Neural cell (in vitro differentiated cells): ENCODE data around the gene SPX. TPM values are rescaled to one million over a fixed set of nuclear protein-coding genes. Genes with fewer than 3 reads are reported as not detected.

ENCODE experiments used
- H2AFZ ChIP-seq: fragments of 200-600, 300-800 bp; sonication (generic), shearing (Covaris generic); 2 replicates; pipeline ENCODE4 v1.6.0; 2014; ENCODE audit warnings: low read depth, mild to moderate bottlenecking, antibody characterized with exemption, low read length, moderate library complexity
- H3F3A ChIP-seq: fragments of 200-600 bp; shearing (Covaris generic); 2 replicates; pipeline ENCODE4 v1.6.1; 2016; ENCODE audit warnings: mild to moderate bottlenecking, moderate library complexity, mixed read lengths, antibody characterized with exemption, low read length; ENCODE audit not compliant: insufficient read depth, poor library complexity, severe bottlenecking
- H3K27ac ChIP-seq: fragments of 200-600, 300-800 bp; sonication (generic), shearing (Covaris generic); 2 replicates; pipeline ENCODE4 v1.5.1; 2014; ENCODE audit warnings: mild to moderate bottlenecking, low read length, moderate library complexity
- H3K27me3 ChIP-seq: fragments of 300-800, 200-600 bp; sonication (generic), shearing (Covaris generic); 2 replicates; pipeline ENCODE4 v1.6.0; 2014; ENCODE audit warnings: mild to moderate bottlenecking, low read depth, low read length, moderate library complexity; ENCODE audit not compliant: insufficient read depth
- H3K36me3 ChIP-seq: fragments of 300-800, 200-600 bp; sonication (generic), shearing (Covaris generic); 2 replicates; pipeline ENCODE4 v1.5.1; 2014; ENCODE audit warnings: mild to moderate bottlenecking, antibody characterized with exemption, low read length, moderate library complexity; ENCODE audit not compliant: insufficient read depth
- H3K4me2 ChIP-seq: fragments of 300-800, 200-600 bp; sonication (generic), shearing (Covaris generic); 2 replicates; pipeline ENCODE4 v1.6.0; 2014; ENCODE audit warnings: mild to moderate bottlenecking, low read length
- H3K4me3 ChIP-seq: fragments of 300-800, 200-600 bp; sonication (generic), shearing (Covaris generic); 2 replicates; pipeline ENCODE4 v1.5.1; 2014; ENCODE audit warnings: mild to moderate bottlenecking, low read length, moderate library complexity
- H3K79me2 ChIP-seq: fragments of 200-600 bp; shearing (Covaris generic); replicated peaks from 2 replicates; pipeline ENCODE4 v1.6.0; 2014; ENCODE audit warnings: mild to moderate bottlenecking, low read length, moderate library complexity; ENCODE audit not compliant: insufficient read depth
- H3K9ac ChIP-seq: fragments of 300-800, 200-600 bp; sonication (generic), shearing (Covaris generic); 2 replicates; pipeline ENCODE4 v1.6.1; 2016; ENCODE audit warnings: mild to moderate bottlenecking, low read length, mixed read lengths
- H3K9me2 ChIP-seq: fragments of 200-600 bp; shearing (Covaris generic); 2 replicates; pipeline ENCODE4 v1.6.1; 2016; ENCODE audit warnings: mild to moderate bottlenecking, low read length, mixed read lengths; ENCODE audit not compliant: insufficient read depth
- H3K9me3 ChIP-seq: fragments of 200-600, 300-800 bp; sonication (generic), shearing (Covaris generic); 2 replicates; pipeline ENCODE4 v1.6.1; 2016; ENCODE audit warnings: mild to moderate bottlenecking, mixed run types, low read length, moderate library complexity, mixed read lengths
- H4K20me1 ChIP-seq: fragments of 200-600 bp; shearing (Covaris generic); 2 replicates; pipeline ENCODE4 v1.6.1; 2016; ENCODE audit warnings: mild to moderate bottlenecking, mixed run types; ENCODE audit not compliant: insufficient read depth
- CTCF ChIP-seq: fragments of 450-650 bp; IDR thresholded peaks from 2 replicates; pipeline ENCODE4 v1.5.1; 2014; ENCODE audit warnings: antibody characterized with exemption, mild to moderate bottlenecking, moderate library complexity; ENCODE audit not compliant: poor library complexity, severe bottlenecking
- EP300 ChIP-seq: fragments of 450-650 bp; conservative IDR thresholded peaks from 2 replicates; pipeline ENCODE4 v1.6.1; 2014; ENCODE audit warnings: antibody characterized with exemption, mild to moderate bottlenecking, moderate library complexity; ENCODE audit not compliant: poor library complexity, severe bottlenecking
- EZH2 ChIP-seq: fragments of 200-600, 300-800 bp; shearing (Covaris generic), sonication (generic); IDR thresholded peaks from 2 replicates; pipeline ENCODE4 v1.6.1; 2014; ENCODE audit warnings: antibody characterized with exemption, low read length, borderline replicate concordance, mild to moderate bottlenecking; ENCODE audit not compliant: insufficient read depth, poor library complexity, severe bottlenecking
- MXI1 ChIP-seq: fragments of 450-650 bp; conservative IDR thresholded peaks from 2 replicates; pipeline ENCODE4 v1.6.1; 2014; ENCODE audit warnings: antibody characterized with exemption, mild to moderate bottlenecking; ENCODE audit not compliant: poor library complexity, severe bottlenecking
- POLR2AphosphoS5 ChIP-seq: IDR thresholded peaks from 2 replicates; pipeline ENCODE4 v1.6.1; 2012
- RAD21 ChIP-seq: fragments of 450-650 bp; conservative IDR thresholded peaks from 2 replicates; pipeline ENCODE4 v1.6.1; 2014; ENCODE audit warnings: antibody characterized with exemption, mild to moderate bottlenecking, moderate library complexity
- REST ChIP-seq: IDR thresholded peaks from 2 replicates; pipeline ENCODE4 v1.6.1; 2012; ENCODE audit warnings: borderline replicate concordance
- SMC3 ChIP-seq: fragments of 450-650 bp; conservative IDR thresholded peaks from 2 replicates; pipeline ENCODE4 v1.6.1; 2014; ENCODE audit warnings: antibody characterized with exemption, mild to moderate bottlenecking, moderate library complexity; ENCODE audit not compliant: poor library complexity
- TAF1 ChIP-seq: IDR thresholded peaks from 2 replicates; pipeline ENCODE4 v1.6.1; 2012; ENCODE audit warnings: low read depth
- polyA plus RNA-seq: library from polyadenylated mRNA; depleted of rRNA; stranded (reverse); fragments of >200 nt; gene quantifications from 2 replicates; pipeline ENCODE4 v1.2.3, GENCODE V29; 2014

Gene SPX
- polyA plus RNA-seq, 1 donor from 2014 or later: not detected

- H2AFZ ChIP-seq: no peak overlapping the region
- H3K79me2 ChIP-seq: no peaks in the 10 kb centered on the region
- H3K4me2 ChIP-seq: no peak overlapping the region
- H3K36me3 ChIP-seq: no peaks in the 10 kb centered on the region
- no peaks in the 10 kb centered on the region for H4K20me1 ChIP-seq
- TF ChIP-seq SMC3 (no peak), EZH2 (no peak), EP300 (no peak), REST (no peak), POLR2AphosphoS5 (no peak), TAF1 (no peak), MXI1 (no peak), CTCF (no peak)
- H3K9me2 ChIP-seq: no peaks in the 10 kb centered on the region
- no peaks in the 10 kb centered on the region for H3F3A ChIP-seq
- H3K4me3 ChIP-seq: no peak overlapping the region
- no peaks in the 10 kb centered on the region for H3K9me3 ChIP-seq
- no peak overlapping the region for H3K9ac ChIP-seq
- H3K27ac ChIP-seq: no peak overlapping the region
- H3K27me3 ChIP-seq: no peaks in the 10 kb centered on the region
Observed at GRCh38 chr12:21518451-21518850, 7.6 kb upstream of the SPX start.

GRCh38 chr12:21521541-21521940 is 4.6 kb upstream of the SPX start:
- Histone ChIP-seq H3K9me3 (no peaks in the 10 kb centered on the region), H3K4me3 (no peak overlapping the region), H3K9ac (no peak overlapping the region), H3K9me2 (no peaks in the 10 kb centered on the region), H3K27me3 (peaks cover 2% of the 10 kb centered on the region), H3K27ac (no peak overlapping the region), H3F3A (no peaks in the 10 kb centered on the region), H4K20me1 (no peaks in the 10 kb centered on the region), H3K36me3 (no peaks in the 10 kb centered on the region), H3K4me2 (no peak overlapping the region), H2AFZ (no peak overlapping the region), H3K79me2 (no peaks in the 10 kb centered on the region)
- TF ChIP-seq RAD21 (no peak), POLR2AphosphoS5 (no peak), MXI1 (no peak), REST (no peak), EZH2 (no peak), SMC3 (no peak), EP300 (no peak), TAF1 (no peak), CTCF (no peak)
